Ramos (cell line): Measurements from ENCODE around the gene SLC6A20.

Source experiments
- in situ Hi-C: fragments of 300-500 bp; cut with MboI; formaldehyde crosslinking; loops from one replicate; pipeline ENCODE4 v1.14.3; 2022; ENCODE audit warnings: low sequenced_read_pairs; ENCODE audit not compliant: unreplicated experiment

The SLC6A20 gene

DNA sequence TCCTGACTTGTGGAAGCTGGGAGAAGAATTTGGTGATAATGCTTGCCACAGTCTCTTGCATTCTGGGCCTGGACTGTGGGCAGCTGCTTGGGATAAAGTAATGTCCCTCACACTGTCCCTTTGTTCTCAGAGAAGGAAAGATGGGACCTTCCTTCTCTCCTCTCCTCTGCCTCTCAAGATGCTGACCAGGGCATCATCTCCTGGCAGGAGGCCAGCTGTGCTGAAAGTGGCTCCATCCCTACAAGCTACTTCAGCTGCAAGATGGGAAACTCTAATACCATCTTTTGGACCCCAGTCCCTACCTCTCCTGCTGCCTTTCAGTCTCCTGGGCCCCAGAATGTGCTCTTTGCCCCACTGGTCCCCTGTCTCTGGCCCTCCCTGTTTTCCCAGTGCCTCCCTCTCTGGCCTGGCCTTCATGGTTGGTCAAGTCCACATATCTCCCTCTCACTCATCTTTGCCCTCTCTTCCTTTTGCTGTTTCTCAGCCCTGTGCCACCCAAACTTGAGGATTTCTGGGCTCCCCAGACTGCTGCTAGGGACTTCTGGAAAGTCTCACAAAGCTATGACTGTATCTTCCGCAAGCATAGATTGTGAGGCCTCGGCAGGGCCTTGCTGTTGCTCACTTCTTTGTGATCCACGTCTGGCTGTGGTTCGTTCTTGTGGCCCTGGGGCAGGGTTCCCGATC lies 7.1 kb upstream of the SLC6A20 start:
- in situ Hi-C loops, result no loop called here

DNA sequence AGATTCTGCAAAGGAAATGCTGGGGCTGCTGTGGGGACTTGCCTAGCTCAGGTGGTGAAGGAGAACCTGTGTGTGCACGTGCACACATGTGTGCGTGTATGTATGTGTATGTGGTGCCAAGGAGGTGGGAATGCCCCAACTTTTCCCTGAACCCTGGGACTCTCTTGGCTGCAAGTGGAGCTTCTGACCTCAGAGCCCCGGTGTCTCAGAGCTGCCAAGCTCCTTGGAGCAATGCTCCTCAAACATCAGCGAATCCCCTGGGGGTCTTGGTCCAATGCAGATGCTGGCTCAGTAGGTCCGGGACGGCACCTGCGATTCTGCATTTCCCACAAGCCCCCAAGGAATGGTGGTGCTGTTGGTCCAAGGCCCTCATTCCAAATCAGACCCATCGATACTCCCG lies 5.8 kb upstream of the SLC6A20 start:
- in situ Hi-C loops, result no loop called here

DNA sequence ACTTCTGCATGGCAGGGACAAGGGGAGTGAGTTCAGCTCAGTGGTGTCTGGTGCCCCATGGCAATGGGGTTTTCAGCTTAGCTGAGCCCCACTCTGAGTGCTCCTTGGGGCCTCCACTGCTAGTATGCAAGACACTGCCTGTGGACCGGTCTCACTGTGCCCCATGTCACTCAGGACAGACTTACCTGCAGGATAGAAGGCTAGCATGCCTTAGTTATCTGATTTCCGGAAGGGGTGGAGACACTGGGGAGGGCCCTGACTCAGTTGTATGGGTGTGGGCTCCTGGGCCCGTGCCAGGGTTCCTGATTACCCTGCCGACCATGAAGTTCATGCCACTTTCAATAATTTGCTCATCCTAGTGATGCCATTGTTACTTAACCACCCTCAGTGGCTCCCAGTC lies 4.3 kb upstream of the SLC6A20 start:
- in situ Hi-C loops, result no loop called here

DNA sequence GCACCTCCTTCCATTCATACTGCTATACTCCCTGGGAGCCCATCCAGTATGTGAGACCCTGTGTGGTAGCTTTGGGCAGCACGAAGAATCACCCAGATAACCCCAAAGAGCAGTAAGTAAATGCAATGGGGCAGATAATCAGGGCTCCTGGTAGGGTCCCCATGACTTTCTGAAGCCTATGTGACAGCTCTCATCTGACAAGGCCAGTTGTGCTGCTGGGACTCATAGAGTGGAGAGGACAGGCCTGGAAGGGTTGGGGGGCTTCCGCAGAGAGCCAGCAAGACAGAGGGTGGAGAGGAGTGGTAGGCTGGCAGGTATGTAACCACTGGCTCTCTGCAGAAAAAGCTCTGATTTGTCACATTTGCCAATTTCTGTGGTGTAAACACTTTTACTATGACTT lies 3.2 kb upstream of the SLC6A20 start:
- in situ Hi-C loops, result no loop called here

DNA sequence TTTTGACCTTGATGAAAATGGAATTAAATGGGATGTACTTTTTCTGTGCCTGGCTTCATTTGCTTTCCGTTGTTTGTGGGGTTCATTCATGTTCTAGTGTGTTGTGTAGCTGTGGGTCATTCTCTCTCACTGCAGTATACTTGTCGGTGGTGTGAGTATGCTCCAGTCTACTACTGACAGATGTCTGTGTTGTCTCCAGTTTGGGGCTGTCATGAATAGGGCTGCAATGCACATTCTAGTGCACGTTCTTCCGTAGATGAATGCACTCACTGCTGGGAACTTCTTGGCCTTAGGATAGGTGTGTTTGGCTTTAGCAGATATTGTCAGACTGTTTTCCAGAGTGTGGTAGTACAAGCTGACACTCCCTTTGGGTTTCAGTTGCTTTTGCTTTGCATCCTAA lies 1.7 kb upstream of the SLC6A20 start:
- in situ Hi-C loops, result no loop called here

DNA sequence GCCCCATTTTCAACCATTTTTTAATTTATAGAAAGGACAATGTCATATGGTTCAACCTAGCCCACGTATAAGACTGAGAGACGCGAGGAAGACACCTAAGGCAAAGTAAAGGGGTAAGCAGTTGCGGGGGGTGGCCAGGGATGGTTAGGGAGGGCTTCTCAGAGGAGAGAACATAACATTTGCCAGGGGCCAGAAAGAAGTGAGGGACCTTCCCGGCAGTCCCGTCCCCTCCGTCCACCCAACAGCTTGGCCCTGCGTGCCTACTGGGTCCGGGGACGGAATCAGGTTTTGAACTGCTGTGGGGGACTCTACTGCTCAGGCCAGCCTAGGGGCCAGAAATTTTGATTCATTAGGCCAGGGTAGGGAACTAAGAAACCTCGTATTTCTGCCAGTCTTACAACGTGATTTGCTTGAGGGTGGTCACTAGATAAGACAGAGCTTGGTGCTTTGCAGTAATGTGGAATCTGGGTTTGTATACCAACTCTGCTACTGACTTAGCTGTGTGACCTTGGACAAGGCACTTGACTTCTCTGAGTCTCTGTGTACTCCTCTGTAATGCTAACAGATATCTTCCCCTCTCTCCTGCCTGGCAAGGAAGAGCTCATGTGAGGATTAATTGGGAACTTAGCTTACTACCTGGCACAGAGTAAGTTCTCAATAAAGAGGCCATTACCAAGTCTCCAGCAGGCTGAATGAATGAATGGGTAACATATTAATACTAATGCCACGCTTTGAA lies 734 bp upstream of the SLC6A20 start:
- in situ Hi-C loops, result no loop called here

DNA sequence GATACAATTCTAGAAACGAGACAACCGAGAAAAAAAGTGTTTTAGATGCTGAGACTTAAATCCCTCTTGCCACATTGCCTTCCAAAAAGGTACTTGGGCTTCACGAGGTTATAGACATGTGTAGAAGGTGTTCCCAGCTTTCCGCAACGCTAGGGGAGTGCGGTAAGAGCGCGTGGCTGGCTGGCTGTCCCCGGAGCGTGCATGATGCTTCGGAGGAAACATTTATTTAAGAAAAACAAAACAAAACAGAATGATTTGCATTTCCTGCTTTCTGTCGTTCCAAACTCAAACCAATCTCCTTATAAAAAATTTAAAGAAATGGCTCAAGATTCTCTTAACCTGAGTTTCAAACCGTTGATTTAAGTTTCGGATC lies 841 bp downstream of the SLC6A20 start:
- in situ Hi-C loops, result no loop called here

DNA sequence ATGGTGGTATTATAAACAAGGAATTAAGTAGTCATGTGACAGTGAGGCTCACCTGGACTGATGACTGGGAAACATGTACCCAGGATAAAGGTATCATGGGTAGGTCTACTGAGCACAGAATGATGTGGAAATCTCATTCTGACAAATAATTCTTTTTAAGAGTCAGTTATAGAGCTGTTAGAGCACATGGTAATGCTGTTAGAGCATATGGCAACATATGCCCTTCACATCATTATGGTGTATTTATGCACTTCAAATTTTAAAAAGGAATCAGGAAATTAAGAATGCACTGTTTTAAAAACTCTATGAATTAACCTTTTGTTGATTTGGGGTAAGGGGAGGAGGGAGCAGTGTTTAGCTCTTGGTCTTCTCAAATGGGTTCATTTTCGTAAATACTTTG lies 1.7 kb downstream of the SLC6A20 start:
- in situ Hi-C loops, result no loop called here

DNA sequence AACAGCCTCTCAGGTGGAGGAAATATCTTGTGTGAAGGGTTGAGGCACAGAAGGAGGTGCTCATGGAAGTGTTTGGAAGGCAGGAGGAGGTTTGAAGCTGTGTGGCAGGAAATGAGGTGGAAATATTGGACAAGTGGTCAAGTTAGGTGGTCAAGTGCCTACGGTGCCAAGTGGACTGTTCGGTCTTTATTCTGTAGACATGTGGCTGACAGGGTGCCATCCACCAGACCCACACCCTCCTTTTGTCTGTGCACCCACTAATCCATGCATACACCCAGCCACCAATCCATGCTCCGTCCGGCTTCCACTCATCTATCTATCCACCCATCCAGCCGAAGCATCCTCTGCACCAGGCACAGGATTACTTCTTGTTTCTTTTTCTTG lies 2.2 kb downstream of the SLC6A20 start:
- in situ Hi-C loops, result no loop called here

DNA sequence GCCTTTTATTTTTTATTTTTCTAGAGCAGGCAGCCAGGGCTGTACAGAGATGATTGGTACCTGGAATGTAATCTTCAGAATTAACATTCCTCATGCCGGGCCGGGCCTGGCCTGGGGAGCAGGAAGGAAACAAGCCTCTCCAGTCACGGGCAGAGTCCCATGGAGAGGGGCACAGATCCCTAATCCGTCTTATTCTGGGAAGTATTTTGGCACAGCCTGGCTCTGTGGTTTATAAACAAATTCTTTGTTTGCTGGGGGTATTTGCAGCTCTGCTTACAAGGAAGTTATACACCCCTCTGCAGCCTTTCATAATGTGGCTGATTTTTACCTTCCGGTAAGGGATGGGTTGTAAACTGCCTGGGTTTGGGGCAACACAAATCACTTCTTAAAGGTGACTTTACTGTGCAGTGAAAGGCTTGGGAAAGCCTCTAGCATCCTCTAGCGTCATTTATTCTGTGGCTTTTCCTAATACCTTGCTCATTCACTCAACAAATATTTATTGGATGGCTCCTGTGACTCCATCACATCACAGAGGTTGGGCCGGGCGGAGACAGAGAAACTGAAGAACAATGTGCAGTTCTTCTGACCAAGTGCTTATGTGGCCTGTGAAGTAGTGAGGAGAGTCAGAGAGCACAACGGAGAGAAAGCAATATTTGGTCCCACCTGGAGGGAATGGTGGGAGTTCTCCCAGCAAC lies 2.7 kb downstream of the SLC6A20 start:
- in situ Hi-C loops, result no loop called here

DNA sequence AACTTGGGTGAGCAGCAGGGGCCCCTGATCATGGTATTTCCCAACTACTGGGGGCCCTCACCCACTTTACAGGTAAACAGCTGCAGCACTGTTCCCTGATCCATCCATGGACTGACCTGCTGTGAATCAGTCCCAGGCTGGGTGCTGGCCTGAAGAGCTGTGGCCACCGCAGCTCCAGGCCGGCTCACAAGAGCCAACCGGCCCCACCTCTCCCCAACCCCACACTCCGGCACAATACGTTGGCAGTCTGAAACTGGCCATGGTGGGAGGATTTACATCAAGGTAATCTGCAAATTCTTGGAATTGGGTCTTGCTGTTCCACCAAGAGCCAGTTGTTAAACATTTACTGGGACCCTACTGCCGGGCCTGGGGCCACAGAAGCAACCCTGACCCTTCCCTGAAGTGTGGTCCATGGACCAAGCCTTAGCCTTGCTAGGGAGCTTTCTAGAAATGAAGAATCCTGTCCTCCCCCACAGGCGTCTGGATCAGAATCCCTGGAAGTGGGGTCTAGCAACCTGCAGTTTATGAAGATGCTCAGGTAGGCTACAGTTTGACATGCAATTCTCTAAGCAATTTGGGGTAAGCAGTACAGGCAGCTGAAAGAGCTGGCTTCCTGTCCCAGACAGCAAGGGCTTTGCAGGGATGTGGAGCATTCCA lies 3.7 kb downstream of the SLC6A20 start:
- in situ Hi-C loops, result no loop called here

DNA sequence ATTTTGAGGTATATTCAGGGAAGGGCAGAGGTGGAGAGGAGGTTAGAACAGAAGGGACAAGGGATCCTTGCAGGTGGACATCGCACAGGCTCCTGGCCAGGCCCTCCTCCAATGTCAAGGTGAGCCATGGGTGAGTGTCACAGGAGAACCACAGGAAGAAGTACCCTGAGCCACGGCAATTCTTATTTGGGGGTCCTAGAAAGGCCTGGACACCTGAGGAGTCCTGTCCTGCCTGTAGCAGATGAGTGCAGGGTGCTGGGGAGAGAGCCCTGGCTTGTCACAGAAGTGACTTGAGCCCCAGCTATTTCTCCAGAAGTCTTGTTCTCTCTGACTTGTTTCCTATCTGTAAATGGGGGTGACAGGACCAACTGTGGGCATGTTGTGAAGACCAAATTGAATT lies 4.3 kb downstream of the SLC6A20 start:
- in situ Hi-C loops, result no loop called here

DNA sequence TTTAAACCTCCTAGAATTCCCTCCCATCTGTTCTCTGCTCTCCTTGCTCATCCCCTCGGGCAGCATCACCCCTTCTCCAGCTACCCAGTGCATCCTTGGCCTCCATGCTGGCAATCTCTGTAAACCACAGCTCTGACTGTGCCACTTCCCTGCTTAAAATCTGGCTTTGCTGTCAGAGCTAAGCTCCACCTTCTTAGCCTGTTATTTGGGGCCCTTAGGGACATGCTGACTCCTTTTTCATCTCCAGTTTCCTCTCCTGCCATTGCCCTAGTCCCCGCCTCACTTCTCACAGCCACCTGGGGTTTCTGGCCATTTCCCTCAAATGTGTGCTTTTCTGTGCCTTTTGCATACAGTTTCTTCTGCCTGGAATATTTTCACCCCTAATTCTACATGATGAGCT lies 5.7 kb downstream of the SLC6A20 start:
- in situ Hi-C loops, result no loop called here

DNA sequence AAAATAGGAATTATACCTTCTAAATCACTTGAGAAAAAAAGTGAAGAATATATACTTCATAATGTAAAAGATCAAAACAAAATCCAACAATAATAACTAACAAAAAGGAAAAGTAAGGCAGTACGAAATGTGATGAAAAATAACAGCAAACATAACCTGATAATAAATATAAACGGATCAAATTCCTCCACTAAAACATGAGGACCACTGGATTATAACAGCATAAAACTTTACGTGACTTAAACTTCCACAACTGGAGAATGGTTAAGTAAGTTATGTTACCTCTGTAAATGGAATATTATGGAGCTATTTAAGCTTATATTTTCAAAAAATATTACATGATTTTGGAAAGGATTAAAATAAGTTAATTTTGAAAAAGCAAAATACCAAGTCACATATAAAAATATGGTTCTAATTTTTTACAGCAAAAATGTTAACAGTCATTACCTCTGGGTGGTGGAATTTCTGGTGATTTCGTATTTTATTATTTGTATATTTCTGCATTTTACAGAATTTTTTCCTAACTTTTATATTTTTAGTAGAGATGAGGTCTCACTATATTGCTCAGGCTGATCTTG lies 7.0 kb downstream of the SLC6A20 start:
- in situ Hi-C loops, result no loop called here

DNA sequence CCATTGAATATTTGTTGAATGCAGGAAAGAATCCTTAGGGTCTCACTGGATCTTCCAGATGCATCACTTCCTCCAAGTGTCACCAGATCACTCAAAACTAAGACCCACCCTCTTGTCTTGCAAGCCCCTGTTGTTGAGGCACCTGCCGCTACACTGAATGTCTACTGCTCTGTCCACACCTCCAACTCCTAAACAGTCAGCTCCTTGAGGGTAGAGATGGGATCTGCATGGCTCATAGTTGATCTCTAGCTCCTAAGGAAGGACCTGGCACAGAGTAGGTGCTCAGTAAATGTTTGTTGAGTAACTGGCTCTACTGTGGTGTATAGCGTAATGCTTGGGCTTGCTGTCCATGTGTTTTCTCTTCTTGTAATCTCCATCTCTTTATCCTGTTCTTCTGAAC lies 8.8 kb downstream of the SLC6A20 start:
- in situ Hi-C loops, result no loop called here

DNA sequence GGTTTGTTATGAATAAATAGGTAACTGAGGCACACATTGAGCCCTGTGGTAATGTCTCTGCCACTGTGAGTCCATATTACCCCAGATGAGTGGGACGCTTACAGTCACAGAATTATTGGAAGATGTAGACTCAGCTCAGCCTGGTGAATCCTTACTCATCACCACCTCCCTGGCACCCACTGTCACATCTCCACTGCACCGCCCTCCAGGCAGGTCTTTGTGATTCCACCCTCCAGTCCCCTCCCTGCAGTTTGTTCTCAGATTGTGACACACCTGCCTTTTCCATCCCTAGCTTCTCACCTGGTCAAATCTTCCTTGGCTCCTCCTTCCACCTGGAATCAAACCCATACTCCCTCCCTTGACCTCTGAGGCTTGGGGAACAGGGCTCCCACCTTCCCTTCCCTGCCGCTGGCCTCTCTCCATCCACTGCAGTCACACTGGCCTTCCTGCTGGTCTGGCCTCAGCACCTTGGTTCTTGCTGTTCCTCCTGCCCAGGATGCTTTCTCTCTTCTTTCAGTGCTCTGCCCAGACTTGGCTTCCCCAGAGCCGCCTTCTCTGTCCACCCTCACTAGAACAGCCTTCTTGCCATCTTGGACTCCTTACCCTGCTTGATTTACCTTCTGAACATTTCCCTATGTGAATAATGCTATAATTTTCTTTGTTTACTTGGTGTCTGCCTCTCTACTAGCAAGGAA lies 9.4 kb downstream of the SLC6A20 start:
- in situ Hi-C loops, result no loop called here

DNA sequence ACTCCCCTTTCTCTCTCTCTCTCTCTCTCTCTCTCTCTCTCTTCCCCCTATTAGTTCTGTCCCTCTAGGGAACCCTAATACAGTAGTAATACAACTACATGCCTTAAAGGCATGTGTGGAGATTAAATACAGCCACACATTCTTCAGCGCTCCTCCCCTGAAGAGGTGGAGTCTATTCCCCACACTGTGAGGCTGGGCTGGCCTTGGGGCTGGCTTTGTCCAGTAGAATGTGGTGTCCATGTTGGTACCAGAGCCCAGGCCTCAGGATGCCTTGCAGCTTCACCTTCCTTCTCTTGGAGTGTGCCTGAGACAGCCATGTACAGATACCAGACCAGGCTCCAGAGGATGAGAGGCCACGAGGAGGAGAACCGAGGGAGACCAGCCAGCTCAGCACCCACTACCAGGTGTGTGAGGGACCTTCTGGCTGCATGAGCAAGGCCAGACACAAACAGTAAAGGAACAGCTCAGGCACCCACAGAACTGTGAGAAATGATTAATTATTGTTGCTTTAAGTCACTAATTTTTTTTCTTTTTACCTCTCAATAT lies 10.7 kb downstream of the SLC6A20 start:
- in situ Hi-C loops, result no loop called here

DNA sequence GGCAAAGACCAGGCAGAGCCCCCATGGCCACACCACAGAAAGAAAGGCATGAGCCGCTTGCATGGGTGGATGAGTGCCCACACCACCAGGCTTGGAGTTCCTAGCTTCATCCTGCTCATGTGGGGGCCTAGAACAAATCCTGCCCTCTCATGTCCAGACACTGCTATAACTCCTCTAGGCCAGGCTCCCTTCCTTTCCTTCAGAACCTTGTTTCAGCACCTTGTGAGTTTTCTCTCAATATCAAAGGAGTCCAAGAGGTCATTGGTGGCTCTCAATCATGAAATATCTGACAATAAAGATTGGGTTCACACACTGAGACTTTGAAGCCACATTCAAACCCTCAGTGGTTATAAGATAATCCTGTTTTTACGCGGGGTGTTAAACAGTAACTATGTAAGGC lies 12.7 kb downstream of the SLC6A20 start:
- in situ Hi-C loops, result no loop called here

DNA sequence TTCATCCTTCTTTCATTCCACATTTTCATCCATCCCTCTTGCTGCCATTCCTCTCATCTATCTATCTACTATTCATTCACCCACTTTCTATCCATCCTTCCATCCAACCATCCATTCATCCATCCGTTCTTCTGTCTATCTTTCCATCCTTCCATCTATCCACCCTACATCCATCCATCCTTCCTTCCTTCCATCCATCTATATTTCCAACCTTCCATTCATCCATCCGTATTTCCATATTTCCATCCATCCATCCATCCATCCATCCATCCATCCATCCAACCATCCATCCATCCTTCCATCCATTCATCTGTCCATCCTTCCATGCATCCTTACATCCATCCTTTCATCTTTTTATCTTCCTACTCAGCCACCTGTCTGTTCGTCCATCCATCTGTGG lies 14.0 kb downstream of the SLC6A20 start:
- in situ Hi-C loops, result no loop called here

DNA sequence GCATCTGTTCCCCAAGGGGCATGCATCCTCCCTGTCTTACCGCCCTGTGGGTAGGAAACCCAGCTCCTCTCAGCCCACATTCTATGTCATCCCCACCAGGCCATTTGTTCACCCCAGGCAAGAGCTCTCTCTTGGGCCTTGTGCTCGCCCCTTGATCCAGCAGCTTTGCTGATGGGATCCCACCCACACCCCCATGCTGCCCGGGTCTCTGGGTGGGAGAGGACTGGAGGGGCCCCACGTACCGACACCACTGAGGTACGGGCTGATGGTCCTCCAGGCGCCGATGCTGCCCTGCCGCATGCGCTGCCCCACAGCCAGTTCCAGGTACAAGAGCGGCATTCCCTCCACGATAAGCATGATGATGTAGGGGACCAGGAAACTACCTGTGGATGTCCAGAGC lies 14.5 kb downstream of the SLC6A20 start:
- in situ Hi-C loops, result no loop called here
